ENCODE results near the gene TM4SF20. TPM values are rescaled to one million over a fixed set of nuclear protein-coding genes. Genes with fewer than 3 reads are reported as not detected.

TM4SF20 gene
- total RNA-seq, 1 experiment from 2014 or later: not detected

- no peaks in the 10 kb centered on the region for H3K9me3 ChIP-seq (ENCODE audit: insufficient read depth, low read depth)
- no peaks in the 10 kb centered on the region for H3K9me2 ChIP-seq (ENCODE audit: insufficient read depth)
- BruUV-seq (replicated peaks): no TSS peak
- no peak overlapping the region for H3K27ac ChIP-seq
- POLR2A ChIA-PET (ENCODE audit: unreplicated experiment): no interaction called here
- CTCF ChIA-PET: no interaction called here
- TF ChIP-seq EZH2 (IDR thresholded peaks at IDR 0.05; ENCODE audit: low read depth) (no peak), CTCF (conservative IDR thresholded peaks at IDR 0.05) (no peak)
- H3K36me3 ChIP-seq (ENCODE audit: low read depth): no peaks in the 10 kb centered on the region
- no peak overlapping the region for H2AFZ ChIP-seq
- no peak for DNase-seq
- H4K20me1 ChIP-seq (ENCODE audit: insufficient read depth): no peaks in the 10 kb centered on the region
- H3K27me3 ChIP-seq (ENCODE audit: insufficient read depth, low read depth): no peaks in the 10 kb centered on the region
- H3F3A ChIP-seq (ENCODE audit: insufficient read depth, low read depth): no peaks in the 10 kb centered on the region
- H3K4me1 ChIP-seq (replicated peaks; ENCODE audit: insufficient read depth): no peaks in the 10 kb centered on the region
- H3K79me2 ChIP-seq (ENCODE audit: low read depth): no peaks in the 10 kb centered on the region
- no peak overlapping the region for H3K4me2 ChIP-seq
- intact Hi-C loops (cut with micrococcal nuclease; ENCODE audit: unreplicated experiment): no loop called here
- H3K4me3 ChIP-seq: no peak overlapping the region
Observed at GRCh38 chr2:227312579-227312978, 66.5 kb downstream of the TM4SF20 start.

Other genes with a start within 250 kb of the TM4SF20 start
- gene COL4A4, start 215.1 kb downstream of the TM4SF20 start, total RNA-seq (2021): 5.6 and 6.0 TPM in 2 replicates
- gene COL4A3, start 214.7 kb downstream of the TM4SF20 start, total RNA-seq (2021): 2.2 and 3.5 TPM in 2 replicates
- 141 and 144 TPM in 2 replicates for gene MFF, start 54.1 kb downstream of the TM4SF20 start, total RNA-seq (2021)
- gene SCYGR1, start 8.6 kb upstream of the TM4SF20 start, total RNA-seq (2021): not detected in 2 replicates
- 82.8 and 119 TPM in 2 replicates for gene AGFG1, start 92.8 kb upstream of the TM4SF20 start, total RNA-seq (2021)
- gene SCYGR2, start 219.6 kb upstream of the TM4SF20 start, total RNA-seq (2021): not detected in 2 replicates
- not detected in 2 replicates for gene SCYGR3, start 235.5 kb upstream of the TM4SF20 start, total RNA-seq (2021)
- not detected in 2 replicates for gene SCYGR4, start 238.2 kb upstream of the TM4SF20 start, total RNA-seq (2021)

Measured in PC-9 (cell line).